Cardiac septum (tissue), 1 donor: ENCODE data around the gene DISP3. TPM values are rescaled to one million over a fixed set of nuclear protein-coding genes. Genes with fewer than 3 reads are reported as not detected.

ENCODE experiments used
- DNase-seq: peaks from one replicate; pipeline ENCODE4 v3.0.0-alpha.2; 2020; ENCODE audit warnings: low spot score
- intact Hi-C: fragments of 100-400 bp; cut with DNase I; formaldehyde crosslinking; loops from one replicate; pipeline ENCODE4 v1.14.0; 2022
- total RNA-seq: library from RNA; stranded (reverse); fragmentation: NEBNext Ultra II Directional; extraction: Animal tissue kit (Norgen Biotek cat#: 25700); gene quantifications from one replicate; pipeline ENCODE4 v1.2.1, GENCODE V29; 2021
- donor health status: DM: no; HTN: no; CAD: no.

The DISP3 gene
- total RNA-seq, 1 donor from 2014 or later: 0.05 TPM

DNA sequence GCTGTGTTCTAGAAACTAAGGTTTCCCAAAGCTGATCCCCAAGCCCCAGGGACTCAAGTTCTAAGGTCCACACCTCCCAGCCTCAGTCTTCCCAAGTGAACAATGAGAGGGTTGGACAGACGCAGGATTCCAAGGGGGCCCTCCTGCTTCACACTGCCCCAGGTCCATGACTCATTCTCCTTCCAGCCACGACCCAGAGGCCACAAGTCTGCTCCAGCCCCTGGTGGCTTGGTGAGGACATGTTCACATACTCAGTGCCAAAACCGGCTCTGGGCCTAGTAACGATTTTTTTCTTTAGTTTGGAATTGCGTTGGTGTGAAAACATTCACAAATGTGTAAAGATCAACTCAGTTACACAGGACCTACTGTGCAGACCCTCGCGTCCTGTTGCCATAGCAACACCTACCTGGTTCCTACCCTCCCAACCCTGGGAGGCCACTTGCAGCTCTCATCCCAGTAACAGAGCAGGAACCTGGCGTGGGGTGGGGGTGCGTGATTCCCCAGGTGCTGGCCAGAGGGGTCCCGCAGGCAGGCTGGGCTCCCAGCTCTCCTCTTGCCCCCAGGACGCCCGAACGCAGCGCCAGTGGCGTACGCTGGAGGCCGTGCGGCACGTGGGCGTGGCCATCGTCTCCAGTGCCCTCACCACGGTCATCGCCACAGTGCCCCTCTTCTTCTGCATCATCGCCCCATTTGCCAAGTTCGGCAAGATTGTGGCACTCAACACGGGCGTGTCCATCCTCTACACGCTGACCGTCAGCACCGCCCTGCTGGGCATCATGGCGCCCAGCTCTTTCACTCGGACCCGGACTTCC is 57.0 kb downstream of the DISP3 start:
- intact Hi-C loops: no loop called here
- DNase-seq: no peak

- intact Hi-C loops: no loop called here
- DNase-seq: no peak
These were observed 57.8 kb downstream of the DISP3 start for GRCh38 chr1:11536573-11537379.

DNA sequence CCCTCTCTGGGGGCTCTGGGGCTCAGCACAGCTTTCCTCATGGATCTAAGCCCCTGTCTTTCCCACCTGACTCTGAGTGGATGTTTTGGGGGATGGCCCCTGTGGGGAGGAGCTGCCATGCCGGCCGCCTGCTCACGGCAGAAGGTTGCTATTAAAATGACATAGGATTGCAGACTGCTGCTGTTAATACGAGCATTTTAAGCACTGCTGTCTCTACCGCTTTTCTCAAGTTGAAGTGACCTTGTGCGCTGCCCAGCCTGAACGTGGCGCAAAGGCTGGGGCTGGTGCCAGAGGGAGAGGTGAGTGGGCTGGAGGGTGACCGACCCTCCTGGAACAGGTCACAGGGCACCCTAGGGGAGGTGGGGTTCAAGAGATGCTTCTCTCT is 58.4 kb downstream of the DISP3 start:
- DNase-seq: no peak
- intact Hi-C loops: no loop called here

GRCh38 chr1:11537854-11538591 is 59.1 kb downstream of the DISP3 start:
- intact Hi-C loops: no loop called here

DNA sequence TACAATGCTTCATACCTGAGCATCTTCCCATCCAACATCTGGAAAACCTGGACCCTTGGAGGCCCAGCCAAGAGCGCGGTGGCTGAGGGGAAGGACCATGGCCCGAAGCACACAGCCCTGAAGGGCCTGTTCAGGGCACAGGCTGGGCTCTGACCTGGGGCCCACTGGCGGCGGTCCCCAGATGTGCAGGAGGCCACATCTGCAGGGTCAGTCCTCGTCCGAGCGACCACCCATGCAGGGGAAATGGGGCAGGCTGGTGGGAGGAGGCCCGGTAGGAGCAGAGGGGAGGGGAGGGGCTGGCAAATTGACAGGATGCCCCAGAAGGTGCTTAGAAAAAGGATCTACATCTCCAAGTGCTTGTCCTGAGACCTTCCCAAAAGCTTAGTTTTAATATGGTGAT is 59.9 kb downstream of the DISP3 start:
- intact Hi-C loops: no loop called here

More at GRCh38 chr1:11537854-11538591, 59.1 kb downstream of the DISP3 start:
- DNase-seq: no peak

GRCh38 chr1:11539850-11540772 is 61.2 kb downstream of the DISP3 start:
- intact Hi-C loops: no loop called here

More for the DNA sequence above, 59.9 kb downstream of the DISP3 start:
- DNase-seq: no peak

GRCh38 chr1:11540773-11541160 is 61.8 kb downstream of the DISP3 start:
- no peak for DNase-seq
- intact Hi-C loops: no loop called here

More at GRCh38 chr1:11539850-11540772, 61.2 kb downstream of the DISP3 start:
- no peak for DNase-seq

DNA sequence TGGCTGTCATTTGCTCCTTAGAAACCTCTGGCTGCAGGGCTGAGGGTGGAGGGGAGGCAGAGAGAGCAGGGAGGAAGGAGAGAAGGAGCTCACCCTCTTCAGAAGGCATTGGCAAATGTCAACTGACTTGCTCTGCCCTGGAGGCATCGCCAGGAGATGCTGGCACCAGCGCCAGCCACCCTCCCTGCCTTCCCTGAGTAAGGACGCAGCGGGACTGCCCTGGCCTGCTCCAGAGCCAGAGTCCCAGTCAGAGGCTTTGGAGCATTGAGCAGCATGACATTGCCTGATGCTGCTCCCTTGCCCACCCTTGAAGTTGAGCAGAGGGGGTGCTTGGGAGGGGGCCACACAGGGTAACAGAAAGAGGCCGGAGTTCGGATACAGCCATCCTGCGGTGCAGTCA is 62.3 kb downstream of the DISP3 start:
- intact Hi-C loops: no loop called here

GRCh38 chr1:11541956-11542355 is 63.0 kb downstream of the DISP3 start:
- intact Hi-C loops: no loop called here
- DNase-seq: no peak

More for the DNA sequence above, 62.3 kb downstream of the DISP3 start:
- no peak for DNase-seq

DNA sequence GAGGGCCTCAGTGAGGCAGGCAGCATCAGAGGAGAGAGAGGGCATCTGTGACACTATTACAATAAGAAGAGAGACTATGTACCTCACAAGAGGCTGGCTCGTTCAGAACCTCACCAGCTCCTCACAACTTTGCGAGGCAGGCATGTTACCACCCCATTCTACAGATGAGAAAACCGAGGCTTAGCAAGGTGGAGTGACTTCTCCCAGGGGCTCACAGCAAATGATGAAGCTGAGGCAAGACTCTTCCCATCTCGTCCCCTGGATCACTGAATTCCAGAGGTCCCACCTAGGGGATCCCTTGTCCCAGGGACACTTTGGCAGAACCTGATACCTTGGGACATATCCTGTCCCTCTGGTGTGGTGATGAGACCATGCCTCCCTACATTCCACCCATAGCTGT is 64.4 kb downstream of the DISP3 start:
- DNase-seq: no peak
- intact Hi-C loops: no loop called here

GRCh38 chr1:11543796-11544195 is 64.8 kb downstream of the DISP3 start:
- no peak for DNase-seq
- intact Hi-C loops: no loop called here

DNA sequence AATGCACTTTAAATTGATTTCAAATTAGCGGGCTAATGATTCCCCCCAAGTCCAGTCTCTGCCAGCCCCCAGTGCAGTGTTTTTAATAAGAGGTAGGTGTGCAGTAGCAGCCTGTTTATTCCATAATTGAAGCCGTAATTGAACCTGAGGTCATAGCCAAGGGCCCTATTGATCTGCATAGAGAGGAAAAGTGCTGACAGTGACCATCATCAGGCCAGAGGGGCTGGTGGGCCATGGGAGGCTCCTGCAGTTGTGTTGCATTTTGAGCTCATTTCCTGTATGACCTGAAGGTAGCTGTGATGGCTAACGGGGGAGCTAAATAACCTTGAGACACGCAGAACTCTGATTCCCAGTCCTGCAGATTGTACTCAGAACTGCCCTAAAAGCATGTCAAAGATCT is 67.5 kb downstream of the DISP3 start:
- intact Hi-C loops: no loop called here
- no peak for DNase-seq

DNA sequence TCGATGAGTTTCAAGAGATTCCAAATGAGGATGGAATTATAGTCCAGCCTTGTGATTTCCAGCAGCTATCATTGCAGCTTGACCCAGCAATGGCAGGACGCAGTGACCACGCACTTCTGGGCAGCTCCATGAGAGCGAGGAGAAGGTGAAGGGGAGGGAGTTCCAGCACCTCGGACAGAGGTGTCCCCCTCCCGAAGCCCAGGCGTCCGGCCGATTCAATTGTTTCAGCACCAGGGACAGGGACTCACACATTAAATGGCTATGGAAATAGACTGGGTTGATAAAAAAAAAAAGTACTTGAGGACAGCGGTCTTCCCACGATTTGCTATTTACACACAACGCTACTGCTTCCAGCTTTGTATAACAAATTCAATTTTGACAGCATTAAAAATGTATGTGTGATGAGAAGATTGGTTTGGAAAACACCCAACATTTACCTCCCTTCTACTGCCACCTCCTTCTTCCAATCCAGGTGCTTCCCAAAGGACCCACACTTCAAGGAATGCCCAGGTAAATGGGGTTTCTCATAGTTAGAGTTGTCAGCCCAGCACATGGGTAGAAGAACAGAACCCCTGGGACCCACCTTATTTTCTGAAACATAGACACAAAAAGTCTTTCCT is 71.8 kb downstream of the DISP3 start:
- no peak for DNase-seq
- intact Hi-C loops: no loop called here

DNA sequence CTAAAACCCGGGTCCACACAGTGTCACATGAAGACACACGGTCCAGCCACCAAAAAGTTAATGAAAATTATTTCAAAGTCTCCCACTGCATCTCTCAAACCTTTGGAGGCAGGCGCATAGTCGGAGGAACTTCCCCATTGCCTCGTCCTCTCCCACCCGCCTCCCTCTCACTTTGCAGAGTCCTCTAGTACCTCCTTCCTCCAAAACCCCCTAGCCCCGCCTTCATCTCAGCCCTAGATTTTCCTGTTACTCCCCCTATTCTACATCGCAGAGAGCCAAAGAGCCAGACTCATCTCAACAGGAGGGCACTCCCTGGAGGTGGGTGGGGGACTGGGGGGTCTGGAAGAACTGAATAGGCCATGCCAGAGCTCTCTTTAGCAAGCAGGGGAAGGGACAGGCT is 79.3 kb downstream of the DISP3 start:
- DNase-seq: no peak
- intact Hi-C loops: no loop called here

DNA sequence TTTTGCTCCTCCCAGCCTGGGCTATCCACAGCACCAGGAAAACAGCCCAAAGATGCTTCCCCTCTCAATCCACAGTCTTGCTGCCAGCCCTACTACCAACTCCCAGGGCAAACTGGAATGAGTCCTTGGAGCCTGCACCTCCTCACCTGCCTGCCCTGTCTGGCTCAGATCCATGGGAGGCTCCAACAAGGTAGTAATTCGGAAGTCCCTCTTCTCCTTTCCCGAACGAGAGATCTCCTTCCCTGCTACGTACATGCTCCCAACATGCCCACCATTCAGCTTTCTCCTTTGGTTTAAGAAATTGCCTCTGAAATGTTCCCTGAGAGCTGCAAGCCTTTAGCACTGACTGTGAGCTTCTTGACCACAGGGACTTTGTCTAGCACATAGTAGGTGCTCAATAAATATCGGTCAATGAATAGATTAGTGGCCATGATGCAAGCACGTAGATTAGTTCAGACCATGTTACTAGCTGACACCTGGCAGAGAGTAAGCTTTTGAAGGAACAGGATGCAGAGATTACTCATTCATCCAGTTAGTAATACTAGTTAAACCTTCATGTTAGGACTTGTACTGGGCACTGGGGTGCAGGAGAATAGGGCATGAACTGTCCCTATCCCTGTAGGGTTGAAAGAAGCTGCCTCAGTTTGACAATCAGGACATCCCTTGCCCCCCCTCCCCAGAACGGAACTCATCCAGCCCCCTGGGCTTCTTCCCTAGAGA is 80.1 kb downstream of the DISP3 start:
- DNase-seq: no peak
- intact Hi-C loops: no loop called here

DNA sequence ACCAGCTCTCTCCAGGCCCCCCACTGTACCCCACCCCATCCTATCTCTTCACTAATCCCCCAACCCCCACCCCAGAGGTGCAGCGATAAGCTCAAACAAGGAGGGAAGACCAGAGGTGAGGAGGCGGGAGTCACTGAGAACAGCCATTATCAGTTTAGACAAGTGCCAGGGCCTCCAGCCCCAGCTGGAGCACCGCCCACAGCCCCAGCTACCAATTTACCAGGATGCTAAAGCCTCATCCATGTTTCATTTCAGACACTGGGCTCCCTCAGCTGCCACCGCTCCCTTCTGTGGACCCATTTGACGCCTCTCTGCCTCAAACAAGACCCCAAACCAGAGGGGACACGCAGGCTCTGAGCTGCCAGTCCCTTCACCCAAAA is 80.6 kb downstream of the DISP3 start:
- intact Hi-C loops: no loop called here
- DNase-seq: no peak

GRCh38 chr1:11560061-11560460 is 81.1 kb downstream of the DISP3 start:
- intact Hi-C loops: no loop called here
- DNase-seq: no peak

DNA sequence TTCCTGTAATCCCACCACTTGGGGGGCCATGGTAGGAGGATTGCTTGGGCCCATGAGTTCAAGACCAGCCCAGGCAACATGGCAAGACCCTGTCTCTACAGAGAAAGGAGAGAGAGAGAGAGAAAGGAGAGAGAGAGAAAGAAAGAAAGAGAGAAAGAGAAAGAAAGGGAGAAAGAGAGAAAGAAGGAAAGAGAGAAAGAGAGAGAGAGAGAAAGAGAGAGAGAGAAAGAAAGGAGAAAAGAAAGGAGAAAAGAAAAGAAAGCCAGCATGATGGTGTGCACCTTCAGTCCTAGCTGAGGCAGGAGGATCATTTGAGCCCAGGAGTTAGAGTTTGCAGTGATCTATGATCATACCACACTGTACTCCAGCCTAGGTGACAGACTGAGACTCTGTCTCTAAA is 82.8 kb downstream of the DISP3 start:
- intact Hi-C loops: no loop called here
- DNase-seq: no peak
